Measurements from ENCODE around the gene PILRA. TPM values are rescaled to one million over a fixed set of nuclear protein-coding genes. Genes with fewer than 3 reads are reported as not detected.

The PILRA gene
- total and polyA plus RNA-seq, 2 of the 13 experiments (the other 11 are each of a cell fraction or from before 2014, with no cell fraction given): 0.13 to 1.3 TPM

DNA sequence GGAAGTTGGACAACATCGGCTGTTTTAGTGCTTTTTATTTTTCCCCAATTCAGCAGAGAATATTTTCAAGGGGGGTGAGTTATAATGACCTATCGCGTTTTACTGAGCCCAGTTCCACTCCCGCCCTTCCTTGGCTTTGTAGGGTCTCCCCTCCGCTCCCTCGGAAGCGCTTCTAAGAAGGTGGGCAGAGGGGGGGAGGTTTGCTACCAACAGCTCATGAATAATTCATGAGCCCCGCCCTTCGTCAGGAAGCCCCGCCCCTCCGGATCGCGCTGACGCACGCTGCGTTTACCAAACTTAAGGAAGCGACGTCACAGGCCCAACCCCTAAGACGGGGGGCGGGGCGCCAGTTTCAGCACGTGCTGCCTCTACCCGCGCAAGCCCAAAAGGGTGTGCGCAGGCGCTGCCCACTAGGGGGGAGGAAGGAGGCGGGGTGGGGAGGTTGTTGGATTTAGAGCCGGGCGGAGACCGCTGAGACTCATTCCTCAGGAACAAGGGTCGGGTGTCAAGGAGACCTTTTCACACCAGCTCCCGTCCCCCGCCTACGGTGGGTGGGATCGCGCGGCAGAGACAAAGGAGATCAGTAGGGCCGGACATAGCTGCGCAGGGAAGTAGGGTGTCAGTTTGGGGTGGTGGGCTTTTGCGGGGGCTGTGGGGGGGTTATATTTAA is 55.8 kb downstream of the PILRA start (continued):
- TF ChIP-seq, protein P1, sequence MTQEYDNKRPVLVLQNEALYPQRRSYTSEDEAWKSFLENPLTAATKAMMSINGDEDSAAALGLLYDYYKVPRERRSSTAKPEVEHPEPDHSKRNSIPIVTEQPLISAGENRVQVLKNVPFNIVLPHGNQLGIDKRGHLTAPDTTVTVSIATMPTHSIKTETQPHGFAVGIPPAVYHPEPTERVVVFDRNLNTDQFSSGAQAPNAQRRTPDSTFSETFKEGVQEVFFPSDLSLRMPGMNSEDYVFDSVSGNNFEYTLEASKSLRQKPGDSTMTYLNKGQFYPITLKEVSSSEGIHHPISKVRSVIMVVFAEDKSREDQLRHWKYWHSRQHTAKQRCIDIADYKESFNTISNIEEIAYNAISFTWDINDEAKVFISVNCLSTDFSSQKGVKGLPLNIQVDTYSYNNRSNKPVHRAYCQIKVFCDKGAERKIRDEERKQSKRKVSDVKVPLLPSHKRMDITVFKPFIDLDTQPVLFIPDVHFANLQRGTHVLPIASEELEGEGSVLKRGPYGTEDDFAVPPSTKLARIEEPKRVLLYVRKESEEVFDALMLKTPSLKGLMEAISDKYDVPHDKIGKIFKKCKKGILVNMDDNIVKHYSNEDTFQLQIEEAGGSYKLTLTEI (CRISPR knock-in tag; conservative IDR thresholded peaks at IDR 0.05): no peak
- TF ChIP-seq XBP1 (CRISPR knock-in tag; IDR thresholded peaks at IDR 0.05): no peak
- TF ChIP-seq BORCS8-MEF2B (CRISPR knock-in tag; IDR thresholded peaks at IDR 0.05): peak; percentile 49; the same call in 1 of the 2 replicates
- TF ChIP-seq, protein P2, sequence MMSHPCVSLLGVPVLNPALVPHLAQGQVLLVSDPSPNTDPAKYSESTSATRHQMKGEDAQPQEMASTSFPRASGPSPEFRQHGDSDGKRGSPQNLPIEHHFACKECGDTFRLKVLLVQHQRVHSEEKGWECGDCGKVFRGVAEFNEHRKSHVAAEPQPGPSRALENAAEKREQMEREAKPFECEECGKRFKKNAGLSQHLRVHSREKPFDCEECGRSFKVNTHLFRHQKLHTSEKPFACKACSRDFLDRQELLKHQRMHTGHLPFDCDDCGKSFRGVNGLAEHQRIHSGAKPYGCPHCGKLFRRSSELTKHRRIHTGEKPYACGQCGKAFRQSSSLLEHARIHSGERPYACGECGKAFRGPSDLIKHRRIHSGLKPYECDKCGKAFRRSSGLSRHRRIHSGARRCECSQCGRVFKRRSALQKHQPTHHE (CRISPR knock-in tag; IDR thresholded peaks at IDR 0.05; ENCODE audit: borderline replicate concordance): 0 out of 2 replicates have a peak, but pooled peaks have one; percentile 15
- TF ChIP-seq, protein P3, sequence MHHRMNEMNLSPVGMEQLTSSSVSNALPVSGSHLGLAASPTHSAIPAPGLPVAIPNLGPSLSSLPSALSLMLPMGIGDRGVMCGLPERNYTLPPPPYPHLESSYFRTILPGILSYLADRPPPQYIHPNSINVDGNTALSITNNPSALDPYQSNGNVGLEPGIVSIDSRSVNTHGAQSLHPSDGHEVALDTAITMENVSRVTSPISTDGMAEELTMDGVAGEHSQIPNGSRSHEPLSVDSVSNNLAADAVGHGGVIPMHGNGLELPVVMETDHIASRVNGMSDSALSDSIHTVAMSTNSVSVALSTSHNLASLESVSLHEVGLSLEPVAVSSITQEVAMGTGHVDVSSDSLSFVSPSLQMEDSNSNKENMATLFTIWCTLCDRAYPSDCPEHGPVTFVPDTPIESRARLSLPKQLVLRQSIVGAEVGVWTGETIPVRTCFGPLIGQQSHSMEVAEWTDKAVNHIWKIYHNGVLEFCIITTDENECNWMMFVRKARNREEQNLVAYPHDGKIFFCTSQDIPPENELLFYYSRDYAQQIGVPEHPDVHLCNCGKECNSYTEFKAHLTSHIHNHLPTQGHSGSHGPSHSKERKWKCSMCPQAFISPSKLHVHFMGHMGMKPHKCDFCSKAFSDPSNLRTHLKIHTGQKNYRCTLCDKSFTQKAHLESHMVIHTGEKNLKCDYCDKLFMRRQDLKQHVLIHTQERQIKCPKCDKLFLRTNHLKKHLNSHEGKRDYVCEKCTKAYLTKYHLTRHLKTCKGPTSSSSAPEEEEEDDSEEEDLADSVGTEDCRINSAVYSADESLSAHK (CRISPR knock-in tag; IDR thresholded peaks at IDR 0.05; ENCODE audit: borderline replicate concordance): no peak
- TF ChIP-seq, protein P4, sequence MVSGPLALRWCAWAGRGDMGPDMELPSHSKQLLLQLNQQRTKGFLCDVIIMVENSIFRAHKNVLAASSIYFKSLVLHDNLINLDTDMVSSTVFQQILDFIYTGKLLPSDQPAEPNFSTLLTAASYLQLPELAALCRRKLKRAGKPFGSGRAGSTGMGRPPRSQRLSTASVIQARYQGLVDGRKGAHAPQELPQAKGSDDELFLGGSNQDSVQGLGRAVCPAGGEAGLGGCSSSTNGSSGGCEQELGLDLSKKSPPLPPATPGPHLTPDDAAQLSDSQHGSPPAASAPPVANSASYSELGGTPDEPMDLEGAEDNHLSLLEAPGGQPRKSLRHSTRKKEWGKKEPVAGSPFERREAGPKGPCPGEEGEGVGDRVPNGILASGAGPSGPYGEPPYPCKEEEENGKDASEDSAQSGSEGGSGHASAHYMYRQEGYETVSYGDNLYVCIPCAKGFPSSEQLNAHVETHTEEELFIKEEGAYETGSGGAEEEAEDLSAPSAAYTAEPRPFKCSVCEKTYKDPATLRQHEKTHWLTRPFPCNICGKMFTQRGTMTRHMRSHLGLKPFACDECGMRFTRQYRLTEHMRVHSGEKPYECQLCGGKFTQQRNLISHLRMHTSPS (CRISPR knock-in tag; IDR thresholded peaks at IDR 0.05; ENCODE audit: low read depth): no peak; the same call in 1 of the 2 replicates
- TF ChIP-seq RFX5 (IDR thresholded peaks at IDR 0.05; ENCODE audit: low read depth, low read length): no peak
- TF ChIP-seq, protein P5, sequence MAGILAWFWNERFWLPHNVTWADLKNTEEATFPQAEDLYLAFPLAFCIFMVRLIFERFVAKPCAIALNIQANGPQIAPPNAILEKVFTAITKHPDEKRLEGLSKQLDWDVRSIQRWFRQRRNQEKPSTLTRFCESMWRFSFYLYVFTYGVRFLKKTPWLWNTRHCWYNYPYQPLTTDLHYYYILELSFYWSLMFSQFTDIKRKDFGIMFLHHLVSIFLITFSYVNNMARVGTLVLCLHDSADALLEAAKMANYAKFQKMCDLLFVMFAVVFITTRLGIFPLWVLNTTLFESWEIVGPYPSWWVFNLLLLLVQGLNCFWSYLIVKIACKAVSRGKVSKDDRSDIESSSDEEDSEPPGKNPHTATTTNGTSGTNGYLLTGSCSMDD (CRISPR knock-in tag; IDR thresholded peaks at IDR 0.05): no peak; the same call in 1 of the 2 replicates
- peak; percentile 95 for TF ChIP-seq CREB1 (IDR thresholded peaks at IDR 0.05)
- TF ChIP-seq CREB1 (CRISPR knock-in tag; IDR thresholded peaks at IDR 0.05): peak; percentile 93
- TF ChIP-seq, protein P6, sequence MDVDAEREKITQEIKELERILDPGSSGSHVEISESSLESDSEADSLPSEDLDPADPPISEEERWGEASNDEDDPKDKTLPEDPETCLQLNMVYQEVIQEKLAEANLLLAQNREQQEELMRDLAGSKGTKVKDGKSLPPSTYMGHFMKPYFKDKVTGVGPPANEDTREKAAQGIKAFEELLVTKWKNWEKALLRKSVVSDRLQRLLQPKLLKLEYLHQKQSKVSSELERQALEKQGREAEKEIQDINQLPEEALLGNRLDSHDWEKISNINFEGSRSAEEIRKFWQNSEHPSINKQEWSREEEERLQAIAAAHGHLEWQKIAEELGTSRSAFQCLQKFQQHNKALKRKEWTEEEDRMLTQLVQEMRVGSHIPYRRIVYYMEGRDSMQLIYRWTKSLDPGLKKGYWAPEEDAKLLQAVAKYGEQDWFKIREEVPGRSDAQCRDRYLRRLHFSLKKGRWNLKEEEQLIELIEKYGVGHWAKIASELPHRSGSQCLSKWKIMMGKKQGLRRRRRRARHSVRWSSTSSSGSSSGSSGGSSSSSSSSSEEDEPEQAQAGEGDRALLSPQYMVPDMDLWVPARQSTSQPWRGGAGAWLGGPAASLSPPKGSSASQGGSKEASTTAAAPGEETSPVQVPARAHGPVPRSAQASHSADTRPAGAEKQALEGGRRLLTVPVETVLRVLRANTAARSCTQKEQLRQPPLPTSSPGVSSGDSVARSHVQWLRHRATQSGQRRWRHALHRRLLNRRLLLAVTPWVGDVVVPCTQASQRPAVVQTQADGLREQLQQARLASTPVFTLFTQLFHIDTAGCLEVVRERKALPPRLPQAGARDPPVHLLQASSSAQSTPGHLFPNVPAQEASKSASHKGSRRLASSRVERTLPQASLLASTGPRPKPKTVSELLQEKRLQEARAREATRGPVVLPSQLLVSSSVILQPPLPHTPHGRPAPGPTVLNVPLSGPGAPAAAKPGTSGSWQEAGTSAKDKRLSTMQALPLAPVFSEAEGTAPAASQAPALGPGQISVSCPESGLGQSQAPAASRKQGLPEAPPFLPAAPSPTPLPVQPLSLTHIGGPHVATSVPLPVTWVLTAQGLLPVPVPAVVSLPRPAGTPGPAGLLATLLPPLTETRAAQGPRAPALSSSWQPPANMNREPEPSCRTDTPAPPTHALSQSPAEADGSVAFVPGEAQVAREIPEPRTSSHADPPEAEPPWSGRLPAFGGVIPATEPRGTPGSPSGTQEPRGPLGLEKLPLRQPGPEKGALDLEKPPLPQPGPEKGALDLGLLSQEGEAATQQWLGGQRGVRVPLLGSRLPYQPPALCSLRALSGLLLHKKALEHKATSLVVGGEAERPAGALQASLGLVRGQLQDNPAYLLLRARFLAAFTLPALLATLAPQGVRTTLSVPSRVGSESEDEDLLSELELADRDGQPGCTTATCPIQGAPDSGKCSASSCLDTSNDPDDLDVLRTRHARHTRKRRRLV (CRISPR knock-in tag; IDR thresholded peaks at IDR 0.05): no peak; the same call in 1 of the 2 replicates
- TF ChIP-seq ZNF333 (CRISPR knock-in tag; IDR thresholded peaks at IDR 0.05; ENCODE audit: borderline replicate concordance): no peak; the same call in 1 of the 2 replicates
- peak; percentile 19; the same call in 1 of the 2 replicates for TF ChIP-seq FOSL2 (CRISPR knock-in tag; IDR thresholded peaks at IDR 0.05)
- TF ChIP-seq ELF4 (CRISPR knock-in tag; IDR thresholded peaks at IDR 0.05; ENCODE audit: borderline replicate concordance): no peak
- no peak for TF ChIP-seq SRSF1 (optimal IDR thresholded peaks at IDR 0.05; ENCODE audit: low read depth, low read length)

Measured in HepG2 (cell line).